H9 (cell line): Measurements from ENCODE around the gene C1orf185. TPM values are rescaled to one million over a fixed set of nuclear protein-coding genes. Genes with fewer than 3 reads are reported as not detected.
"Not testable (repeated sequence)": the region's sequence is repeated elsewhere in the genome, so short reads cannot be mapped to it uniquely, and the experiment has no call there.

Experiments used
- DNase-seq: peaks from one replicate; pipeline ENCODE4 v3.0.0-alpha.2; 2017
- H2AFZ ChIP-seq: one replicate; pipeline ENCODE4 v1.6.1; 2013; ENCODE audit warnings: mild to moderate bottlenecking, low read length, control low read depth, moderate library complexity
- H2AK5ac ChIP-seq: 2 replicates; pipeline ENCODE4 v1.6.1; 2013; ENCODE audit warnings: low read length, control low read depth, mixed read lengths; ENCODE audit not compliant: insufficient read length
- H2BK120ac ChIP-seq: one replicate; pipeline ENCODE4 v1.6.1; 2013; ENCODE audit warnings: low read depth, mild to moderate bottlenecking, low read length, control low read depth, inconsistent platforms; ENCODE audit not compliant: poor library complexity, severe bottlenecking
- H2BK12ac ChIP-seq: 2 replicates; pipeline ENCODE4 v1.6.1; 2013; ENCODE audit warnings: low read length, control low read depth, mixed read lengths, low read depth; ENCODE audit not compliant: insufficient read length
- H2BK15ac ChIP-seq: 2 replicates; pipeline ENCODE4 v1.6.1; 2013; ENCODE audit warnings: low read depth, low read length, control low read depth
- H2BK20ac ChIP-seq: one replicate; pipeline ENCODE4 v1.6.1; 2013; ENCODE audit warnings: low read depth, mild to moderate bottlenecking, low read length, control low read depth, inconsistent platforms; ENCODE audit not compliant: poor library complexity, severe bottlenecking
- H2BK5ac ChIP-seq: 2 replicates; pipeline ENCODE4 v1.6.1; 2013; ENCODE audit warnings: low read length, control low read depth, mixed read lengths; ENCODE audit not compliant: insufficient read length
- H3K14ac ChIP-seq: 2 replicates; pipeline ENCODE4 v1.6.1; 2013; ENCODE audit warnings: low read length, control low read depth; ENCODE audit not compliant: insufficient read depth
- H3K18ac ChIP-seq: 2 replicates; pipeline ENCODE4 v1.6.1; 2013; ENCODE audit warnings: low read depth, mild to moderate bottlenecking, mixed read lengths, low read length, control low read depth; ENCODE audit not compliant: insufficient read length
- H3K23ac ChIP-seq: 2 replicates; pipeline ENCODE4 v1.6.1; 2013; ENCODE audit warnings: low read length, control low read depth, mixed read lengths, low read depth; ENCODE audit not compliant: insufficient read length
- H3K23me2 ChIP-seq: 2 replicates; pipeline ENCODE4 v1.6.1; 2013; ENCODE audit warnings: low read depth, mild to moderate bottlenecking, mixed read lengths, low read length, control low read depth; ENCODE audit not compliant: insufficient read length, poor library complexity, severe bottlenecking
- H3K27ac ChIP-seq: 2 replicates; pipeline ENCODE4 v1.5.1; 2013; ENCODE audit warnings: low read length, control low read depth, mixed read lengths, low read depth; ENCODE audit not compliant: insufficient read length
- H3K27me3 ChIP-seq: 2 replicates; pipeline ENCODE4 v1.6.1; 2013; ENCODE audit warnings: low read length, control low read depth, inconsistent platforms; ENCODE audit not compliant: insufficient read depth
- H3K4ac ChIP-seq: 2 replicates; pipeline ENCODE4 v1.6.1; 2013; ENCODE audit warnings: low read depth, mild to moderate bottlenecking, control low read depth, inconsistent platforms, low read length, moderate library complexity
- H3K4me1 ChIP-seq: 2 replicates; pipeline ENCODE4 v1.6.1; 2013; ENCODE audit warnings: low read length, control low read depth, inconsistent platforms; ENCODE audit not compliant: insufficient read depth
- H3K4me2 ChIP-seq: 2 replicates; pipeline ENCODE4 v1.6.1; 2013; ENCODE audit warnings: low read length, control low read depth, mixed read lengths; ENCODE audit not compliant: insufficient read length, insufficient read depth
- H3K56ac ChIP-seq: 2 replicates; pipeline ENCODE4 v1.6.1; 2013; ENCODE audit warnings: low read depth, mild to moderate bottlenecking, mixed read lengths, low read length, control low read depth; ENCODE audit not compliant: insufficient read length
- H3K79me1 ChIP-seq: 2 replicates; pipeline ENCODE4 v1.6.1; 2013; ENCODE audit warnings: low read depth, mild to moderate bottlenecking, moderate library complexity, low read length, control low read depth, inconsistent platforms; ENCODE audit not compliant: insufficient read depth, poor library complexity, severe bottlenecking
- H3K79me2 ChIP-seq: 2 replicates; pipeline ENCODE4 v1.6.1; 2013; ENCODE audit warnings: low read length, control low read depth, inconsistent platforms; ENCODE audit not compliant: insufficient read depth
- H3K9ac ChIP-seq: 2 replicates; pipeline ENCODE4 v1.6.1; 2013; ENCODE audit warnings: low read length, control low read depth, mixed read lengths; ENCODE audit not compliant: insufficient read length; ENCODE audit errors: extremely low read depth
- H3K9me3 ChIP-seq: one replicate; pipeline ENCODE4 v1.6.1; 2013; ENCODE audit warnings: low read depth, low read length, inconsistent platforms; ENCODE audit not compliant: control insufficient read depth
- H3T11ph ChIP-seq: one replicate; pipeline ENCODE4 v1.6.1; 2013; ENCODE audit warnings: mild to moderate bottlenecking, low read length, control low read depth, inconsistent platforms
- H4K20me1 ChIP-seq: one replicate; pipeline ENCODE4 v1.6.1; 2013; ENCODE audit not compliant: control insufficient read depth, insufficient read length, insufficient read depth
- H4K5ac ChIP-seq: 2 replicates; pipeline ENCODE4 v1.6.1; 2013; ENCODE audit warnings: low read depth, mild to moderate bottlenecking, mixed read lengths, low read length, control low read depth; ENCODE audit not compliant: insufficient read length
- H4K8ac ChIP-seq: replicated peaks from 2 replicates; pipeline ENCODE4 v1.6.1; 2013; ENCODE audit warnings: low read length, control low read depth, mixed read lengths, low read depth; ENCODE audit not compliant: insufficient read length
- H4K91ac ChIP-seq: 2 replicates; pipeline ENCODE4 v1.6.1; 2013; ENCODE audit warnings: low read depth, mild to moderate bottlenecking, moderate library complexity, mixed read lengths, low read length, control low read depth; ENCODE audit not compliant: insufficient read length
- H3K27ac Mint-ChIP-seq, 3 experiments: 2 replicates in 2 of 3; 3 replicates in 1 of 3; pipeline ENCODE4 v1.8.0; 2020 to 2021; ENCODE audit warnings: mixed read lengths in 3 of 3, mild to moderate bottlenecking in 1 of 3, moderate library complexity in 1 of 3
- H3K27me3 Mint-ChIP-seq: 2 replicates; pipeline ENCODE4 v1.8.0; 2021; ENCODE audit warnings: low read depth, mild to moderate bottlenecking, moderate library complexity, mixed read lengths
- H3K36me3 Mint-ChIP-seq, 3 experiments: 2 replicates in 2 of 3; 3 replicates in 1 of 3; pipeline ENCODE4 v1.8.0; 2020 to 2021; ENCODE audit warnings: low read depth in 3 of 3, mixed read lengths in 3 of 3; ENCODE audit not compliant: insufficient read depth in 1 of 3
- H3K4me1 Mint-ChIP-seq, 2 experiments: 2 replicates each; pipeline ENCODE4 v1.8.0; 2020; ENCODE audit warnings: mixed read lengths in 2 of 2
- H3K4me3 Mint-ChIP-seq, 2 experiments: 2 replicates in 1 of 2; 3 replicates in 1 of 2; pipeline ENCODE4 v1.8.0; 2020 to 2021; ENCODE audit warnings: mild to moderate bottlenecking in 2 of 2, mixed read lengths in 2 of 2, moderate library complexity in 1 of 2
- H3K9me3 Mint-ChIP-seq, 2 experiments: 2 replicates in 1 of 2; 3 replicates in 1 of 2; pipeline ENCODE4 v1.8.0; 2020; ENCODE audit warnings: mild to moderate bottlenecking in 2 of 2, mixed read lengths in 2 of 2, moderate library complexity in 1 of 2
- CTCF ChIP-seq: fragments of 200-600 bp; sonication (generic); conservative IDR thresholded peaks from 3 replicates; pipeline ENCODE4 v1.8.0; 2021; ENCODE audit warnings: antibody characterized with exemption, mild to moderate bottlenecking
- WGBS: extraction: QIAGEN DNeasy Blood & Tissue Kit; methylation state at CpG from one replicate; pipeline ENCODE4 v1.1.7; 2013; ENCODE audit warnings: missing lambda C conversion rate, low lambda C conversion rate, mixed read lengths; ENCODE audit not compliant: insufficient read length; ENCODE audit errors: extremely low coverage; 5-methylcytosine and 5-hydroxymethylcytosine counted together
- total RNA-seq: library from RNA; stranded (reverse); gene quantifications from 2 replicates; pipeline ENCODE4 v1.2.1, GENCODE V29; 2021

The C1orf185 gene
- total RNA-seq, 1 experiment from 2014 or later, result not detected

- no peak for TF ChIP-seq CTCF
- H2BK120ac ChIP-seq, result no peak overlapping the region
- WGBS, result no CpG with 5 or more reads among the region's 2 CpGs
- H3K79me1 ChIP-seq, result no peaks in the 10 kb centered on the region
- H2AK5ac ChIP-seq, result no peak overlapping the region
- no peak overlapping the region for H4K8ac ChIP-seq
- H3K27me3 Mint-ChIP-seq, result peaks cover 9% of the 10 kb centered on the region
- H2BK20ac ChIP-seq, result no peak overlapping the region
- no peak overlapping the region for H3T11ph ChIP-seq
- H2BK5ac ChIP-seq, result no peak overlapping the region
- no peak overlapping the region for H3K18ac ChIP-seq
- no peaks in the 10 kb centered on the region for H4K20me1 ChIP-seq
- H3K23ac ChIP-seq, result no peak overlapping the region
- H3K14ac ChIP-seq, result no peak overlapping the region
- H3K9ac ChIP-seq, result no peak overlapping the region
- H3K4ac ChIP-seq, result no peak overlapping the region
- no peak overlapping the region for H4K91ac ChIP-seq
- H4K5ac ChIP-seq, result no peak overlapping the region
- H3K4me1 Mint-ChIP-seq, result no peaks in the 10 kb centered on the region
- no peak overlapping the region for H3K4me2 ChIP-seq
- no peaks in the 10 kb centered on the region for H3K79me2 ChIP-seq
- H3K4me1 ChIP-seq, result no peaks in the 10 kb centered on the region
- H2BK15ac ChIP-seq, result no peak overlapping the region
- no peaks in the 10 kb centered on the region for H3K23me2 ChIP-seq
- H3K36me3 Mint-ChIP-seq, result no peaks in the 10 kb centered on the region
- H3K4me3 Mint-ChIP-seq, result no peak overlapping the region
- peaks cover 14 to 20% of the 10 kb centered on the region in 2 experiments; a peak in 4 of 5 replicates for H3K9me3 Mint-ChIP-seq
- no peak overlapping the region for H3K56ac ChIP-seq
- no peaks in the 10 kb centered on the region for H3K27me3 ChIP-seq
- no peak overlapping the region for H3K27ac Mint-ChIP-seq
- H2BK12ac ChIP-seq, result no peak overlapping the region
- no peak overlapping the region for H2AFZ ChIP-seq
- no peak for DNase-seq
- H3K9me3 ChIP-seq, result no peaks in the 10 kb centered on the region
- H3K27ac ChIP-seq, result no peak overlapping the region
These were observed 31.0 kb downstream of the C1orf185 start for GRCh38 chr1:51133045-51133444.

- not testable (repeated sequence) for H3K4me1 ChIP-seq, H4K8ac ChIP-seq, H3K4me2 ChIP-seq, H3K9ac ChIP-seq, H2BK20ac ChIP-seq, H2BK5ac ChIP-seq, H3K14ac ChIP-seq, H3K27ac ChIP-seq, H3K4ac ChIP-seq, H2BK15ac ChIP-seq, DNase-seq, H3K4me3 Mint-ChIP-seq, H4K20me1 ChIP-seq, H3K56ac ChIP-seq, H4K5ac ChIP-seq, H3K9me3 ChIP-seq, H2BK120ac ChIP-seq, H2AK5ac ChIP-seq, H3K23ac ChIP-seq, H3K27me3 ChIP-seq, H3K27ac Mint-ChIP-seq, H3K4me1 Mint-ChIP-seq, H3K79me2 ChIP-seq, H2BK12ac ChIP-seq, H4K91ac ChIP-seq, H3K23me2 ChIP-seq, H3T11ph ChIP-seq, H3K79me1 ChIP-seq, H3K27me3 Mint-ChIP-seq, H3K18ac ChIP-seq, H3K36me3 Mint-ChIP-seq, H2AFZ ChIP-seq
- no CpG with 5 or more reads among the region's 2 CpGs for WGBS
- H3K9me3 Mint-ChIP-seq, result peaks cover 9 to 15% of the 10 kb centered on the region in 2 experiments; a peak in 4 of 5 replicates
These were observed 35.7 kb downstream of the C1orf185 start for GRCh38 chr1:51137696-51138095.
